MM.1S (cell line): ENCODE data around the gene BICDL1.

ENCODE experiments used
- DNase-seq: peaks from one replicate; pipeline ENCODE4 v3.0.0-alpha.2; 2015
- H2AFZ ChIP-seq: fragments of 300-600 bp; sonication (generic); 2 replicates; pipeline ENCODE4 v1.6.0; 2016; ENCODE audit warnings: antibody characterized with exemption, low read length
- H3F3A ChIP-seq: fragments of 300-600 bp; sonication (generic); 2 replicates; pipeline ENCODE4 v1.6.1; 2016; ENCODE audit warnings: mild to moderate bottlenecking, antibody characterized with exemption, low read length, moderate library complexity, mixed read lengths; ENCODE audit not compliant: insufficient read depth
- H3K27ac ChIP-seq: fragments of 300-600 bp; sonication (generic); 2 replicates; pipeline ENCODE4 v1.5.1; 2016; ENCODE audit warnings: mild to moderate bottlenecking, low read length
- H3K27me3 ChIP-seq: fragments of 300-600 bp; sonication (generic); replicated peaks from 2 replicates; pipeline ENCODE4 v1.6.0; 2016; ENCODE audit warnings: low read length; ENCODE audit not compliant: insufficient read depth
- H3K36me3 ChIP-seq: fragments of 300-600 bp; sonication (generic); replicated peaks from 2 replicates; pipeline ENCODE4 v1.6.1; 2016; ENCODE audit warnings: mild to moderate bottlenecking, low read length, mixed read lengths; ENCODE audit not compliant: insufficient read depth
- H3K4me1 ChIP-seq: fragments of 300-600 bp; sonication (generic); 2 replicates; pipeline ENCODE4 v1.6.1; 2016; ENCODE audit warnings: low read length, mixed read lengths
- H3K4me2 ChIP-seq: fragments of 300-600 bp; sonication (generic); 2 replicates; pipeline ENCODE4 v1.6.0; 2016; ENCODE audit warnings: low read depth, low read length
- H3K4me3 ChIP-seq: fragments of 300-600 bp; sonication (generic); 2 replicates; pipeline ENCODE4 v1.5.1; 2016; ENCODE audit warnings: low read length, mixed read lengths
- H3K79me2 ChIP-seq: fragments of 300-600 bp; sonication (generic); 2 replicates; pipeline ENCODE4 v1.6.1; 2016; ENCODE audit warnings: mixed run types, low read length, mixed read lengths
- H3K9ac ChIP-seq: fragments of 300-600 bp; sonication (generic); 2 replicates; pipeline ENCODE4 v1.6.1; 2016; ENCODE audit warnings: low read length, mixed read lengths
- H3K9me2 ChIP-seq: fragments of 300-600 bp; sonication (generic); replicated peaks from 2 replicates; pipeline ENCODE4 v1.6.1; 2016; ENCODE audit warnings: mild to moderate bottlenecking, low read length, mixed read lengths; ENCODE audit not compliant: insufficient read depth
- H3K9me3 ChIP-seq: fragments of 300-600 bp; sonication (generic); replicated peaks from 2 replicates; pipeline ENCODE4 v1.6.1; 2016; ENCODE audit warnings: mild to moderate bottlenecking, low read length, mixed read lengths; ENCODE audit not compliant: insufficient read depth
- H4K20me1 ChIP-seq: fragments of 300-600 bp; sonication (generic); 2 replicates; pipeline ENCODE4 v1.6.1; 2016; ENCODE audit warnings: mild to moderate bottlenecking, low read length, moderate library complexity, mixed read lengths; ENCODE audit not compliant: insufficient read depth
- CTCF ChIP-seq: fragments of 300-600 bp; sonication (generic); IDR thresholded peaks from 2 replicates; pipeline ENCODE4 v1.5.1; 2016; ENCODE audit warnings: antibody characterized with exemption, low read length, mixed read lengths
- EZH2 ChIP-seq: fragments of 300-600 bp; sonication (generic); optimal IDR thresholded peaks from 2 replicates; pipeline ENCODE3; 2017; ENCODE audit warnings: low read depth, mild to moderate bottlenecking, antibody characterized with exemption, low read length, mixed read lengths
- EZH2phosphoT487 ChIP-seq: fragments of 300-600 bp; sonication (generic); IDR thresholded peaks from 2 replicates; pipeline ENCODE4 v1.6.1; 2018; ENCODE audit warnings: antibody characterized with exemption, low read length

Gene BICDL1

GRCh38 chr12:120077260-120077659 lies 88.2 kb downstream of the BICDL1 start:
- peaks cover 13% of the 10 kb centered on the region for H3F3A ChIP-seq
- no peaks in the 10 kb centered on the region for H3K9me2 ChIP-seq
- H3K9ac ChIP-seq, result no peak overlapping the region
- no peaks in the 10 kb centered on the region for H3K79me2 ChIP-seq
- no peak overlapping the region for H3K27ac ChIP-seq
- no peaks in the 10 kb centered on the region for H4K20me1 ChIP-seq
- no peak for DNase-seq
- no peaks in the 10 kb centered on the region for H3K36me3 ChIP-seq
- H2AFZ ChIP-seq, result no peak overlapping the region
- peaks cover 22% of the 10 kb centered on the region for H3K4me1 ChIP-seq
- no peaks in the 10 kb centered on the region for H3K27me3 ChIP-seq
- TF ChIP-seq EZH2phosphoT487 (no peak), CTCF (no peak), EZH2 (no peak)
- no peak overlapping the region for H3K4me2 ChIP-seq
- H3K9me3 ChIP-seq, result no peaks in the 10 kb centered on the region
- H3K4me3 ChIP-seq, result no peak overlapping the region

DNA sequence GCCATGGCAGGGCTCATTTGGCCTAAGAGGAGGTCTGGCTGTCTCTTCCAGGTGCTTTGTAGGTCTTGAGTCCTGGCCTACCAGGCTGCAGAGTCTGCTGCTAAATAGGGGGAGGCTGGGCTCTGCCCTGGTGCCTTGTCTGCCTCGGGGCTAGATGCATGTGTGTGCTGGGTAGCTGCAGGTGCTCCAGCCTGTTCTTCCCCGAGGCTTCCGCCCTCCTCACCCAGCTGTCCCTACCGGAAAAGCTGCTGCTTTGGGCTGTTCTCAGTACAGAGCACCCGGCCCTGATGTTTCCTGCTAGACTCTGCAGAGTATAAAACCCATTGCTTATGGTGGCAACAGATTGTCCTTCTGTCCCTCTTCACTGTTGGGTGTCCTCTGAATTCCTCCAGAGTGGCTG lies 89.8 kb downstream of the BICDL1 start:
- Histone ChIP-seq H4K20me1 (no peaks in the 10 kb centered on the region), H3K79me2 (no peaks in the 10 kb centered on the region), H3K4me3 (peak overlapping the region; percentile 23; the same call in 1 of the 2 replicates), H3F3A (peaks cover 13% of the 10 kb centered on the region), H3K27ac (peak overlapping the region; percentile 79), H3K4me2 (peak overlapping the region; percentile 56), H3K9ac (peak overlapping the region; percentile 22; the same call in 1 of the 2 replicates), H3K27me3 (no peaks in the 10 kb centered on the region), H3K36me3 (no peaks in the 10 kb centered on the region), H2AFZ (peak overlapping the region; percentile 63), H3K9me3 (no peaks in the 10 kb centered on the region), H3K4me1 (peaks cover 22% of the 10 kb centered on the region), H3K9me2 (no peaks in the 10 kb centered on the region)
- peak; percentile 76 for DNase-seq
- TF ChIP-seq EZH2phosphoT487, result no peak
- TF ChIP-seq CTCF, result no peak
- no peak for TF ChIP-seq EZH2

DNA sequence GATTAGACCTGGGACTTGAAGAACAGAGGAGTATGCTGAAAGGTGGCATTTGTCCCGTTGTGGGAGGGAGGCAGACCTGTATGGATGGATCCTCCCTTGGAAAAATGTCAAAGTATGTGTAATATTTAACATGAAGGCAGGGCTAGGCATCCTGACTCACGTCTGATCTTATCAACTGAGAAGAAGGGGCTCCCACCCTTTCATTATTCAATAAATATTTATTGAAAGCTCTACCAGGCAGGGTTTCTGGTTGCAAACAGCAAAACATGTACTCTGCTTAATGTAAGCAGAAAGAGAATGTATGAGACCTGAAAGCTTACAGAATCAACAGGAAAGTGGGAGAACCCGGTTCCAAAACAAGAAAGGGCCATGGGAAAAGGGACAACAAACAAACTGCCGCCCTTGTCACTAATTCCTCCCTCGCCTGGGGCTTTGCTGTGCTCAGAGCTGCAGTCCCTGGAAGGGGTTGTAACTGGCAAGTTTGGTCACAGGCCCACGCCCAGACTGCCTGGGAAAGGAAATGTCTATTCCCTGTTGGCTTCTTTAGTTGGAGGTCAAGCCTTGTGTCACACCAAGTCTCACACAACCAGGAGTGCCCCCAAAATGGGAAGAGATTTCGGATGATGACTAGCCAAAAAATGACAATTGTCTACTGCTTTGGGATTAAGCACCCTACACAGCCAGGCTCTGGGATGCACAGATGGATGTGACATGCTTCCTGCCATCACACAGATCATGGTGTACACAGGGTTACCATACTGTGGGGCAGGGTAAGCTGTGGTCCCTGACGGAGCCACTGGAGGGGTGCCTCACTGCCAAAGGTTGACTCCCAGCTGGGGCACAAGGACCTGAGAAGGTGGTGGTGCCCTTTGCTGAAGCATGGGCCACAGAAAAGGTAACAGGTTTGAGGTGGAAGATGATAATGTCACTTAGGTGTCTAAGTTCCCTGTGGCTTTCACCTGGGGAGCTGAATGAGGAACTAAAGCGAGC lies 90.7 kb downstream of the BICDL1 start:
- no peaks in the 10 kb centered on the region for H3K27me3 ChIP-seq
- no peaks in the 10 kb centered on the region for H3K9me2 ChIP-seq
- DNase-seq, result no peak
- H3F3A ChIP-seq, result peaks cover 13% of the 10 kb centered on the region
- H3K36me3 ChIP-seq, result no peaks in the 10 kb centered on the region
- TF ChIP-seq EZH2phosphoT487 (no peak), EZH2 (no peak), CTCF (no peak)
- H3K27ac ChIP-seq, result peak overlapping the region; percentile 79
- H3K4me3 ChIP-seq, result peak overlapping the region; percentile 23; the same call in 1 of the 2 replicates
- H3K9me3 ChIP-seq, result no peaks in the 10 kb centered on the region
- H4K20me1 ChIP-seq, result no peaks in the 10 kb centered on the region
- no peaks in the 10 kb centered on the region for H3K79me2 ChIP-seq
- peak overlapping the region; percentile 56 for H3K4me2 ChIP-seq
- peak overlapping the region; percentile 62 for H2AFZ ChIP-seq
- H3K9ac ChIP-seq, result peak overlapping the region; percentile 22; the same call in 1 of the 2 replicates
- peaks cover 22% of the 10 kb centered on the region for H3K4me1 ChIP-seq
